Fibroblast of skin of scalp (primary cell): ENCODE measurements around the gene NFKBIB.
A peak's percentile ranks its signal among the peaks of the same experiment; 100 is the strongest.
"Not testable (repeated sequence)": the region's sequence is repeated elsewhere in the genome, so short reads cannot be mapped to it uniquely, and the experiment has no call there.

Source experiments
- DNase-seq: peaks from one replicate; pipeline ENCODE4 v3.0.0-alpha.2; 2013

The NFKBIB gene

DNA sequence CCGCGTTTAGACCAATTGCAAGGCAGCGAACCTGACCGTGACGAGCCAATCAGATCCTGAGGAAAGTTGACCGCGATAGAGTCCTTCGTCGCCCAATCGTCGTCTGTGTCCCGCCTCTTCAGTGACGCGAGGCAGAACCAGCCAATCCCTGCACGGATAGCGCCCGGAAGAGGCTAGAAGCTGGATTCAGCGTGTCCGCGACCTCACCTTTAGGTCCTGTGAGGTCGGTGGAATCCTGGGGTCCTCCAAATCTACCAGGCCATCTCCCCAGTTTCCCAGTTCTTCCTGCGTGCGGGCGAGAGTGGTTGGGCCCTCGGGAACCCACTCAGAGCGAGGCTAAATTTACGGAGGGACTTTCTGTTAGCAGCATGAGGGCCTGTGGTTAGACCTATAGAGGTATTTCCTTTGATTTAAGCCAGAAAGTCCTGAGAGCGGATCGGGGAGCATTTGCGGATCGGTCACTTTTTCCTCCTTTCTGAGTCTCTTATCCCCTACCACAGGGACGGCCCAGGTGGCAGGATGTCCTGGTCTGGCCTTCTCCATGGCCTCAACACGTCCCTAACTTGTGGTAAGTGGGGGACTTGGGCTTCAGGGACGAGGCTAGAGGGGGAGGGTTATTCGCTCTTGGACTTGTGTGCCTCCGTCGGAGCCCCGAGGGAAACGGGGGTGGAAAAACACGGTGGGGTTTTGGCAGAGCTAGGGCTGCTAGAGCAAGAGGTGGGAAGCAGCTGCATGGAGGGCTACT lies 31.2 kb downstream of the NFKBIB start, which contains the start of gene MRPS12:
TSS of gene MRPS12 (plus strand) at position 169 of the 745 bp plus-strand sequence. CDS start at position 520, 351 bp downstream.
- peak; percentile 99 for DNase-seq

- DNase-seq = no peak
Observed at GRCh38 chr19:38931521-38931793, 31.7 kb downstream of the NFKBIB start.

DNA sequence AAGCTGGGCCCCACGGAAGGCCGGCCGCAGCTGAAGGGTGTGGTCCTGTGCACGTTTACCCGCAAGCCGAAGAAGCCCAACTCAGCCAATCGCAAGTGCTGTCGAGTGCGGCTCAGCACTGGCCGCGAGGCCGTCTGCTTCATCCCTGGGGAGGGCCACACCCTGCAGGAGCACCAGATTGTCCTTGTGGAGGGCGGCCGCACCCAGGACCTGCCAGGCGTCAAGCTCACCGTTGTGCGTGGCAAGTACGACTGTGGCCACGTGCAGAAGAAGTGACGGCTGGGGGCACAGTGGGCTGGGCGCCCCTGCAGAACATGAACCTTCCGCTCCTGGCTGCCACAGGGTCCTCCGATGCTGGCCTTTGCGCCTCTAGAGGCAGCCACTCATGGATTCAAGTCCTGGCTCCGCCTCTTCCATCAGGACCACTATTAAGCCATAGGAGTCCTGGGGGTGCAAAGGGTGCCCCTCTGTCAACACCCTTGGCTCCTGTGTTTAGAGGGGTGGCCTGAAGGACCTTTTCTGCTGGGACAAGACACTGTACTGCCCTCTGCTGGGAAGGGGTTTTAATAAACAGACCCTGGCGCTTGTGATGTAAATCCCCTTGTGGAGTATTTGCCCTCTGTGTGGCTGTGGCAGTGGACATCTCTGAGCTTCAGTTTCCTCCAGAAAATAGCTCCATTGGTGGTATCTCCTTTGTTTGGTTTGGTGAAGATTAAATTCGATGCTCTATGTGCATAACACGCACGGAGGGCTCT lies 32.8 kb downstream of the NFKBIB start:
- peak; percentile 54 for DNase-seq

GRCh38 chr19:38933544-38933943 lies 33.8 kb downstream of the NFKBIB start:
- no peak for DNase-seq

DNA sequence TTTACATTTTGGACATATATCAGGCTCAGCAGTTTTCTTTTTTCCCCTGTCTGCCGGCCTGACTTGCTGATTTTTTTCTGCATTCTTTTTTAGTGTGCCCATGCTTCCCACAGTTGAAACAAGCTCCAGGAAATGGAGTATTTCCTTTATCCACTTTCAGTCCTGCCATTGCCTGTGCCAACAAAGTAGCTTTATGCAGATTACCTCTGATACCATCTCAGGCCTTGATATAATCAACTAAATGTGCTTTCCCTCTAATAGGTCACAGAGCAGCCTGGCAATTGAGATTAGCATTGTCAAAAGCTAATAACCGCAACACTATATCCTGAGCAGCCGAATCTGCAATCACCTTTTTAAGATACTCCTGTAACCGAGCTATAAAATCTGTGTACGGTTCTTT lies 40.2 kb downstream of the NFKBIB start:
- no peak for DNase-seq

- DNase-seq = not testable (repeated sequence)
Observed at GRCh38 chr19:38941466-38941865, 41.7 kb downstream of the NFKBIB start.

GRCh38 chr19:38941979-38942378 lies 42.2 kb downstream of the NFKBIB start:
- no peak for DNase-seq

GRCh38 chr19:38942471-38943181 lies 42.9 kb downstream of the NFKBIB start:
- DNase-seq = no peak

DNA sequence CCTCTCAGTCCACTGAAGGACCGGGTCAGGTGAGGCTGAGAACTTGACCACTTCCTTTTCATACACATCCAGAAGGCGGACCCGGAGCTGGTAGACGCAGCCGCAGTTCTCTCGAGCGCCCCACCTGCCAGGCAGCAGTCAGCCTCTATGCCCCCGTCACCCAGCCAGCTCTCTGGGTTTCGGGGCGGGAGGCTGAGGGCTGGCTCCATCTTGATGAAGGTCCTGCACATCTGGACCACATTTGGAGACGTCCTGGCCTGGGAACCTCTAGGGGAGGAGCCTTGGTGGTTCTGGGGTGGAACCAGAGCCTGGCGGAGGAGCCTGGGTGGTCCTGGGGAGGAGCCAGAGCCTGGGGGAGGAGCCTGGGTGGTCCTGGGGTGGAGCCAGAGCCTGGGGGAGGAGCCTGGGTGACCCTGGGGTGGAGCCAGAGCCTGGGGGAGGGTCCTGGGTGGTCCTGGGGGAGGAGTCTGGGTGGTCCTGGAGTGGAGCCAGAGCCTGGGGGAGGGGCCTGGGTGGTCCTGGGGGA lies 45.3 kb downstream of the NFKBIB start:
- DNase-seq = no peak

- no peak for DNase-seq
Observed at GRCh38 chr19:38945562-38946228, 45.9 kb downstream of the NFKBIB start.

GRCh38 chr19:38946229-38947010 lies 46.7 kb downstream of the NFKBIB start:
- DNase-seq = no peak

DNA sequence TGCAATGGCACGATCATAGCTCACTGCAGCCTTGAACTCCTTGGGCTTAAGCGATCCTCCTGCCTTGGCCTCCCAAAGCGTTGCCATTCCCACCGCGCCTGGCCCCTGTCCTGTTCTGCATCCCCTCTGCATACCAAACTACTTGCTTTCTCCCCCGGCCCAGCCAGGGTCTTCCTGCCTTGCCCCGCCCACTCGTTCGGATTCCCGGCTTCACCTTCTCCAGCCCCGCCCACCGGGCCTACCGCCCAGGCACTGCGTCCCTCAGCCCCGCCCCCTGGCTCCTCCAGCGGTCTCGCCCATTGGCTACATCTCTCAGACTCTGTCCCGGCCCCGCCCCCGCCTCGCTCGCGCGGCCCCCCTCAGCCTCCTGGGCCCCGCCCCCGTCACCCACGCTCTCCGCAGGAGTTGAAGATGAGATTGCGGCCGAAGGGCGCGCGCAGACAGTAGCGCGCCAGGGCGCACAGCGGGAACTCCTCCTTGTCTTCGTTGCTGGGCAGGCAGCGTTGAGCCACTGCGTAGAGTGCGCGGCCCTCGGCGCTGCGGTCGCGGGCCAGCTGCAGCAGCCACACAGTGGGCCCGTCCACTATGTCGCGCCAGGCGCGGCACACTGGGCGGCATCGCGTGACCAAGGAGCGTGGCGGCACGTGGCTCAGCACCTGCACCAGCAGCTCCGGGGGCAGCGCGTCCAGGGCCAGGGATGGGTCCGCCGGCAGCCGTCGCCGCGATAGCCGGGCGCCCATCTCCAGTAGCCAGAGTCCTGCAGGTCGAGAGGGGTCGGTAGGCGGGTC lies 50.0 kb downstream of the NFKBIB start:
- DNase-seq = peak; percentile 79

- DNase-seq = no peak
Observed at GRCh38 chr19:38951187-38951586, 51.4 kb downstream of the NFKBIB start.

- peak; percentile 25 for DNase-seq
Observed at GRCh38 chr19:38952395-38953165, 52.8 kb downstream of the NFKBIB start.

DNA sequence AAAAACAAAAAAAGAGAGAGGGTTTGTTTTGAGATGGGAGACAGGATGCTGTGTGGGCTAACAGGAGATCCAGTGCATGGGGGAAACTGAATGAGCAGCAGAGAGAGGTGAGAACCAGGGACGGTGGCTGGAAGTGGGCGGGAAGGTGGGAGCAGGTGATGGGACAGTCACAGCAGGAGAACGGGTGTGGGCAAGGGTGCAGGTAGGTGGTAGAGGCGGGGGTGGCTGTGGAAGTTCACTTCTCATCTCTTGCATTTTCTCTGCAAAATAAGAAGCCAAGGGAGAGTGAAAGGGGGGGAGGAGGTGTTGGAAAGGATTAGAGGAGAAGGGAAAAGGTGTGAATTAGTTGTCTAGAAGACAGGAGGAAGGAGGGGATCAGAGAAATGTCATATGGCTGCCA lies 53.9 kb downstream of the NFKBIB start:
- DNase-seq = no peak

DNA sequence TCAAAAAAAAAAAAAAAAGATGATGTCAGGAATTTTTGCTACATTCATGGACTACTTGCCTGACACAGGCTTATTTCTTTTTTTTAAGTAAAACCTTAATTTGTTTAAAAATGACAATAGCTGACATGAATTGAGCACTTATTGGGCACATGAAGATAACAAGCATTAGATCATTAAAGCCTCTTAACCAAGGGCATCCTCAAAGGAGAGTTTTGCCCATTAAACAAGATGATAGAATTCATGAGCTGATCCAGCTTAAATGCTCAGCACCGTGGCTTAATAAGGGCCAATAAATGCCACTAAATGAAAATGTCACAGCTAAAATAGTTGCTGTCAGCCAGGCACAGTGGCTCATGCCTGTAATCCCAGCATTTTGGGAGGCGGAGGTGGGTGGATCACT lies 56.5 kb downstream of the NFKBIB start:
- no peak for DNase-seq

DNA sequence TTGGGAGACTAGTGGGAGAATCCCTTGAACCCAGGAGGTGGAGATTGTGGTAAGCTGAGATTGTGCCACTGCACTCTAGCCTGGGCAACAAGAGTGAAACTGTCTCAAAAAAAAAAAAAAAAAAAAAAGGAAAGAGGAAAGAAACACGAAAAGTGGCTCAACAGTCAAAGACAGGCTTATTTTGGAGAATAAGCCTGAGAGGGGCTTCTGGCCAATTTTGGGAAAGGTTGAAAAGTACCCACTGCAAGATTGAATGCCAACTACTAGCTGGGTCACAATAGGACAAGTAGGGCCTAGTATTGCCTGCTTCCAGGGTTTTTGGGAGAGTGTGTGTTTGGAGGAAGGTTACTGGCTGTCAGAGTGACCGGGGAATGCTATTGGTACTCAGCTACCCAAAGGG lies 58.5 kb downstream of the NFKBIB start:
- DNase-seq = no peak
